WTC11 (cell line): ENCODE measurements around the gene FCHSD2. TPM values are rescaled to one million over a fixed set of nuclear protein-coding genes. Genes with fewer than 3 reads are reported as not detected.
A peak's percentile ranks its signal among the peaks of the same experiment; 100 is the strongest.

Experiments used
- ATAC-seq: fragments of 200-7000 bp; cut with Tn5 transposase; 2 replicates; pipeline ENCODE4 v1.10.0; 2021; ENCODE audit warnings: mild to moderate bottlenecking, moderate library complexity
- CTCF ChIA-PET: fragments of 300-600 bp; sonication (Branson Sonifier 250); formaldehyde crosslinking; loops from one replicate; lab custom pipeline; 2021; ENCODE audit warnings: antibody characterized with exemption; lab: Charles Lee
- POLR2A ChIA-PET: fragments of 350-600 bp; sonication (Branson Sonifier 250); formaldehyde crosslinking; loops from one replicate; lab custom pipeline; 2021; ENCODE audit warnings: antibody characterized with exemption; lab: Charles Lee
- DNase-seq: peaks from one replicate; pipeline ENCODE4 v3.0.0; 2021; ENCODE audit warnings: low spot score
- H3K27ac Mint-ChIP-seq: 2 replicates; pipeline ENCODE4 v1.8.0; 2021; ENCODE audit warnings: mixed read lengths
- H3K27me3 Mint-ChIP-seq: 2 replicates; pipeline ENCODE4 v1.8.0; 2021; ENCODE audit warnings: low read depth, mild to moderate bottlenecking, moderate library complexity, mixed read lengths
- H3K36me3 Mint-ChIP-seq: 2 replicates; pipeline ENCODE4 v1.8.0; 2021; ENCODE audit warnings: mixed read lengths
- H3K4me1 Mint-ChIP-seq: 2 replicates; pipeline ENCODE4 v1.8.0; 2022; ENCODE audit warnings: mixed read lengths
- H3K4me3 Mint-ChIP-seq: 2 replicates; pipeline ENCODE4 v1.8.0; 2021; ENCODE audit warnings: mild to moderate bottlenecking, moderate library complexity, mixed read lengths
- H3K9me3 Mint-ChIP-seq: 2 replicates; pipeline ENCODE4 v1.8.0; 2021; ENCODE audit warnings: mixed read lengths
- CBFB ChIP-seq: sonication (generic); formaldehyde crosslinking; IDR thresholded peaks from 2 replicates; pipeline ENCODE4 v1.8.1; 2022; ENCODE audit warnings: mild to moderate bottlenecking, low read depth, missing genetic modification reagents
- ESRRA ChIP-seq: sonication (generic); formaldehyde crosslinking; IDR thresholded peaks from 2 replicates; pipeline ENCODE4 v1.8.1; 2022; ENCODE audit warnings: mild to moderate bottlenecking, missing genetic modification reagents, borderline replicate concordance
- FOXK1 ChIP-seq: sonication (generic); formaldehyde crosslinking; IDR thresholded peaks from 2 replicates; pipeline ENCODE4 v1.8.0; 2022; ENCODE audit warnings: mild to moderate bottlenecking, moderate library complexity, missing genetic modification reagents
- HMGXB4 ChIP-seq: sonication (generic); formaldehyde crosslinking; IDR thresholded peaks from 2 replicates; pipeline ENCODE4 v1.8.1; 2023; ENCODE audit warnings: mild to moderate bottlenecking, moderate library complexity, missing genetic modification reagents
- IRF2 ChIP-seq: sonication (generic); formaldehyde crosslinking; IDR thresholded peaks from 2 replicates; pipeline ENCODE4 v1.8.0; 2022; ENCODE audit warnings: low read depth, missing genetic modification reagents, borderline replicate concordance
- JUN ChIP-seq: sonication (generic); formaldehyde crosslinking; IDR thresholded peaks from 2 replicates; pipeline ENCODE4 v1.8.0; 2023; ENCODE audit warnings: mild to moderate bottlenecking, missing genetic modification reagents
- NFATC4 ChIP-seq: fragments of 250-450 bp; sonication (Bioruptor Pico); IDR thresholded peaks from 2 replicates; pipeline ENCODE4 v1.9.0; 2021; ENCODE audit warnings: mild to moderate bottlenecking
- NFE2L1 ChIP-seq: sonication (generic); formaldehyde crosslinking; IDR thresholded peaks from 2 replicates; pipeline ENCODE4 v1.8.1; 2023; ENCODE audit warnings: missing genetic modification reagents
- PRDM15 ChIP-seq: sonication (generic); formaldehyde crosslinking; IDR thresholded peaks from 2 replicates; pipeline ENCODE4 v1.8.0; 2022; ENCODE audit warnings: missing genetic modification reagents
- PREB ChIP-seq: sonication (generic); formaldehyde crosslinking; IDR thresholded peaks from 2 replicates; pipeline ENCODE4 v1.8.1; 2022; ENCODE audit warnings: mild to moderate bottlenecking, missing genetic modification reagents, moderate library complexity, borderline replicate concordance
- RELA ChIP-seq: sonication (generic); formaldehyde crosslinking; IDR thresholded peaks from 2 replicates; pipeline ENCODE4 v1.8.1; 2022; ENCODE audit warnings: missing genetic modification reagents, mild to moderate bottlenecking, borderline replicate concordance
- RORB ChIP-seq: fragments of 250-450 bp; sonication (Bioruptor Pico); IDR thresholded peaks from 2 replicates; pipeline ENCODE4 v1.9.0; 2021; ENCODE audit warnings: mild to moderate bottlenecking
- SMAD4 ChIP-seq: sonication (generic); formaldehyde crosslinking; IDR thresholded peaks from 2 replicates; pipeline ENCODE4 v1.8.0; 2022; ENCODE audit warnings: mild to moderate bottlenecking, missing genetic modification reagents
- SP1 ChIP-seq: sonication (generic); formaldehyde crosslinking; conservative IDR thresholded peaks from 2 replicates; pipeline ENCODE4 v1.8.1; 2022; ENCODE audit warnings: missing genetic modification reagents
- TCF7 ChIP-seq: sonication (generic); formaldehyde crosslinking; IDR thresholded peaks from 2 replicates; pipeline ENCODE4 v1.8.0; 2022; ENCODE audit warnings: mild to moderate bottlenecking, low read depth, missing genetic modification reagents, moderate library complexity
- ZNF138 ChIP-seq: sonication (generic); formaldehyde crosslinking; conservative IDR thresholded peaks from 2 replicates; pipeline ENCODE4 v1.8.1; 2022; ENCODE audit warnings: mild to moderate bottlenecking, moderate library complexity, missing genetic modification reagents
- ZNF281 ChIP-seq: sonication (generic); formaldehyde crosslinking; IDR thresholded peaks from 2 replicates; pipeline ENCODE4 v1.8.0; 2023; ENCODE audit warnings: mild to moderate bottlenecking, missing genetic modification reagents
- ZNF396 ChIP-seq: fragments of 250-450 bp; sonication (Bioruptor Pico); IDR thresholded peaks from 2 replicates; pipeline ENCODE4 v1.8.0; 2021; ENCODE audit warnings: mild to moderate bottlenecking, moderate library complexity, borderline replicate concordance
- ZNF423 ChIP-seq: fragments of 250-450 bp; sonication (Bioruptor Pico); IDR thresholded peaks from 2 replicates; pipeline ENCODE4 v2.1.2; 2022; ENCODE audit warnings: mild to moderate bottlenecking, moderate library complexity
- ZNF532 ChIP-seq: fragments of 250-450 bp; sonication (Bioruptor Pico); IDR thresholded peaks from 2 replicates; pipeline ENCODE4 v1.9.0; 2021; ENCODE audit warnings: mild to moderate bottlenecking, borderline replicate concordance
- total RNA-seq: library from RNA; stranded (reverse); gene quantifications from 3 replicates; pipeline ENCODE4 v1.2.3, GENCODE V29; 2021

Gene FCHSD2
- total RNA-seq, 1 experiment from 2014 or later = 10.1 TPM

- TF ChIP-seq PRDM15 = no peak
These were observed 35.8 kb downstream of the FCHSD2 start (continued) for GRCh38 chr11:73106347-73106746.

- Mint-ChIP-seq H3K9me3 (no peaks in the 10 kb centered on the region), H3K4me3 (no peak overlapping the region), H3K4me1 (peaks cover 20% of the 10 kb centered on the region), H3K27me3 (no peaks in the 10 kb centered on the region; the same call in 1 of the 2 replicates), H3K27ac (peak overlapping the region; percentile 74), H3K36me3 (no peaks in the 10 kb centered on the region)
- TF ChIP-seq NFATC4 (no peak), NFE2L1 (CRISPR knock-in tag) (no peak), IRF2 (CRISPR knock-in tag) (no peak), CBFB (no peak), RORB (CRISPR knock-in tag) (no peak), FOXK1 (CRISPR knock-in tag) (no peak), ESRRA (CRISPR knock-in tag) (no peak), ZNF281 (CRISPR knock-in tag) (no peak)
- DNase-seq (no peak), ATAC-seq (no peak)
- POLR2A ChIA-PET = no interaction called here
- CTCF ChIA-PET = no interaction called here
These were observed 41.5 kb downstream of the FCHSD2 start for GRCh38 chr11:73100578-73100977.

- Mint-ChIP-seq H3K4me1 (peaks cover 20% of the 10 kb centered on the region), H3K9me3 (no peaks in the 10 kb centered on the region), H3K27ac (peak overlapping the region; percentile 54), H3K4me3 (no peak overlapping the region), H3K36me3 (no peaks in the 10 kb centered on the region), H3K27me3 (no peaks in the 10 kb centered on the region; the same call in 1 of the 2 replicates)
- ATAC-seq (no peak; the same call in 1 of the 2 replicates), DNase-seq (peak; percentile 17)
- ChIA-PET CTCF (no interaction called here), POLR2A (no interaction called here)
- TF ChIP-seq ZNF423 (CRISPR knock-in tag) (no peak), ZNF532 (CRISPR knock-in tag) (no peak), TCF7 (no peak), JUN (CRISPR knock-in tag) (no peak), ZNF396 (CRISPR knock-in tag) (no peak), SMAD4 (no peak), PREB (CRISPR knock-in tag) (no peak), SP1 (CRISPR knock-in tag) (no peak), RELA (CRISPR knock-in tag) (no peak), HMGXB4 (CRISPR knock-in tag) (no peak), ZNF138 (CRISPR knock-in tag) (no peak)
These were observed 42.4 kb downstream of the FCHSD2 start for GRCh38 chr11:73099512-73100266.
